SK-N-SH (cell line): Measurements from ENCODE around the gene SMIM41. TPM values are rescaled to one million over a fixed set of nuclear protein-coding genes. Genes with fewer than 3 reads are reported as not detected.

Experiments
- CTCF ChIA-PET: fragments of 300-600, 350-600 bp; formaldehyde crosslinking; extraction: SDS; loops from one replicate; lab custom pipeline; 2021; lab: Yijun Ruan, JAX
- POLR2A ChIA-PET: fragments of 350-600 bp; sonication (Branson Sonifier 250); formaldehyde crosslinking; extraction: SDS; loops from one replicate; lab custom pipeline; 2020; ENCODE audit warnings: antibody characterized with exemption, inconsistent platforms; lab: Yijun Ruan, JAX
- DNase-seq: peaks from one replicate; pipeline ENCODE4 v3.0.0; 2012
- H2AFZ ChIP-seq: fragments of 200-600 bp; sonication (generic); 2 replicates; pipeline ENCODE4 v1.8.1; 2016; ENCODE audit warnings: antibody characterized with exemption, mild to moderate bottlenecking, low read depth
- H3F3A ChIP-seq: fragments of 200-600 bp; sonication (generic); replicated peaks from 2 replicates; pipeline ENCODE3; 2016; ENCODE audit warnings: antibody characterized with exemption, mild to moderate bottlenecking; ENCODE audit not compliant: insufficient read depth
- H3K27ac ChIP-seq, 2 experiments: fragments of 200-500 bp in 1 of 2; fragments of 200-600 bp in 1 of 2; sonication (Bioruptor generic) in 1 of 2; sonication (generic), shearing (Covaris generic) in 1 of 2; 2 replicates each; pipeline versions ENCODE4 v1.5.1 to v1.6.1; 2014 to 2016; ENCODE audit warnings: low read depth in 2 of 2, inconsistent platforms in 1 of 2, low read length in 1 of 2, mild to moderate bottlenecking in 1 of 2, mixed read lengths in 1 of 2
- H3K27me3 ChIP-seq: fragments of 200-600 bp; sonication (generic), shearing (Covaris generic); 2 replicates; pipeline ENCODE4 v1.6.1; 2016; ENCODE audit warnings: mixed run types; ENCODE audit not compliant: insufficient read depth
- H3K36me3 ChIP-seq, 2 experiments: fragments of 200-500 bp in 1 of 2; fragments of 200-600 bp in 1 of 2; sonication (Bioruptor generic) in 1 of 2; sonication (generic) in 1 of 2; replicated peaks in 1 of 2; 2 replicates each; pipeline versions ENCODE3 to v1.5.1; 2014 to 2016; ENCODE audit warnings: low read length in 1 of 2, mild to moderate bottlenecking in 1 of 2; ENCODE audit not compliant: insufficient read depth in 2 of 2, control insufficient read depth in 1 of 2
- H3K4me1 ChIP-seq, 2 experiments: fragments of 200-500 bp in 1 of 2; fragments of 200-600 bp in 1 of 2; sonication (Bioruptor generic) in 1 of 2; sonication (generic), shearing (Covaris generic) in 1 of 2; 2 replicates each; pipeline versions ENCODE4 v1.5.1 to v1.6.1; 2014 to 2016; ENCODE audit warnings: low read depth in 1 of 2, low read length in 1 of 2, mixed run types in 1 of 2; ENCODE audit not compliant: insufficient read depth in 2 of 2, control insufficient read depth in 1 of 2
- H3K4me2 ChIP-seq: fragments of 200-600 bp; sonication (generic), shearing (Covaris generic); 2 replicates; pipeline ENCODE4 v1.6.1; 2017; ENCODE audit warnings: mixed run types
- H3K4me3 ChIP-seq, 2 experiments: fragments of 200-500 bp in 1 of 2; fragments of 200-600 bp in 1 of 2; sonication (Bioruptor generic) in 1 of 2; sonication (generic), shearing (Covaris generic) in 1 of 2; 2 replicates each; pipeline versions ENCODE4 v1.5.1 to v1.8.1; 2014 to 2016; ENCODE audit warnings: low read depth in 2 of 2, inconsistent platforms in 1 of 2, low read length in 1 of 2, mild to moderate bottlenecking in 1 of 2, mixed read lengths in 1 of 2, moderate library complexity in 1 of 2
- H3K79me2 ChIP-seq: fragments of 200-600 bp; sonication (generic); 2 replicates; pipeline ENCODE4 v1.8.1; 2017; ENCODE audit warnings: mild to moderate bottlenecking; ENCODE audit not compliant: insufficient read depth
- H3K9ac ChIP-seq: fragments of 200-600 bp; sonication (generic); 2 replicates; pipeline ENCODE4 v1.6.1; 2017; ENCODE audit warnings: mixed run types
- H3K9me2 ChIP-seq: fragments of 200-600 bp; sonication (generic); 2 replicates; pipeline ENCODE4 v1.6.1; 2017; ENCODE audit warnings: mixed run types
- H3K9me3 ChIP-seq: fragments of 200-600 bp; sonication (generic); 2 replicates; pipeline ENCODE4 v1.6.1; 2017; ENCODE audit warnings: mixed run types, mild to moderate bottlenecking, moderate library complexity
- H4K20me1 ChIP-seq: fragments of 200-600 bp; sonication (generic); 2 replicates; pipeline ENCODE4 v1.6.1; 2017; ENCODE audit warnings: mild to moderate bottlenecking, mixed run types; ENCODE audit not compliant: insufficient read depth
- ELF1 ChIP-seq: IDR thresholded peaks from 2 replicates; pipeline ENCODE4 v1.4.0; 2012
- EP300 ChIP-seq, 2 experiments: IDR thresholded peaks; 2 replicates each; pipeline versions ENCODE4 v1.4.0 to v1.6.1; 2012; ENCODE audit warnings: borderline replicate concordance in 1 of 2, low read depth in 1 of 2, low read length in 1 of 2
- EZH2phosphoT487 ChIP-seq: fragments of 200-600 bp; sonication (generic); IDR thresholded peaks from 2 replicates; pipeline ENCODE4 v1.6.1; 2017; ENCODE audit warnings: low read depth, mixed run types, mild to moderate bottlenecking, antibody characterized with exemption, moderate library complexity, borderline replicate concordance
- FOSL2 ChIP-seq: IDR thresholded peaks from 2 replicates; pipeline ENCODE4 v1.4.0; 2012; ENCODE audit warnings: low read depth, mild to moderate bottlenecking, moderate library complexity, borderline replicate concordance
- FOXJ3 ChIP-seq: sonication (generic); formaldehyde crosslinking; IDR thresholded peaks from 2 replicates; pipeline ENCODE4 v1.5.1; 2020; ENCODE audit warnings: mild to moderate bottlenecking, missing genetic modification reagents
- GABPA ChIP-seq: IDR thresholded peaks from 2 replicates; pipeline ENCODE4 v1.4.0; 2012; ENCODE audit warnings: low read depth, mild to moderate bottlenecking
- GATA2 ChIP-seq: sonication (generic); formaldehyde crosslinking; IDR thresholded peaks from 2 replicates; pipeline ENCODE4 v1.5.0; 2020; ENCODE audit warnings: mild to moderate bottlenecking, missing genetic modification reagents
- MXI1 ChIP-seq: IDR thresholded peaks from 2 replicates; pipeline ENCODE4 v1.6.1; 2012; ENCODE audit warnings: mild to moderate bottlenecking, low read depth, low read length, improper control_type of control experiment
- NRF1 ChIP-seq: IDR thresholded peaks from 2 replicates; pipeline ENCODE4 v1.6.1; 2012; ENCODE audit warnings: low read depth, mild to moderate bottlenecking, low read length
- PBX3 ChIP-seq: IDR thresholded peaks from 2 replicates; pipeline ENCODE4; 2012
- POLR2AphosphoS5 ChIP-seq: IDR thresholded peaks from 2 replicates; pipeline ENCODE4 v1.6.1; 2012; ENCODE audit warnings: low read depth, low read length
- REST ChIP-seq: IDR thresholded peaks from 2 replicates; pipeline ENCODE4 v1.6.1; 2012; ENCODE audit warnings: mild to moderate bottlenecking, low read depth, low read length, moderate library complexity
- RFX5 ChIP-seq: IDR thresholded peaks from 2 replicates; pipeline ENCODE4 v1.6.1; 2012; ENCODE audit warnings: mild to moderate bottlenecking, improper control_type of control experiment, low read length
- RXRA ChIP-seq: IDR thresholded peaks from 2 replicates; pipeline ENCODE4 v1.4.0; 2012; ENCODE audit warnings: low read depth, mild to moderate bottlenecking, borderline replicate concordance
- SIN3A ChIP-seq: IDR thresholded peaks from 2 replicates; pipeline ENCODE4 v1.6.1; 2012; ENCODE audit warnings: low read depth, mild to moderate bottlenecking, low read length, moderate library complexity, borderline replicate concordance
- TAF1 ChIP-seq: IDR thresholded peaks from 2 replicates; pipeline ENCODE4 v1.6.1; 2012; ENCODE audit warnings: low read depth, mild to moderate bottlenecking, low read length, moderate library complexity, borderline replicate concordance
- TCF12 ChIP-seq: IDR thresholded peaks from 2 replicates; pipeline ENCODE4 v1.4.0; 2012
- TEAD4 ChIP-seq: IDR thresholded peaks from 2 replicates; pipeline ENCODE4 v1.4.0; 2012; ENCODE audit warnings: mild to moderate bottlenecking, borderline replicate concordance; ENCODE audit not compliant: insufficient read depth
- YY1 ChIP-seq: IDR thresholded peaks from 2 replicates; pipeline ENCODE4 v1.4.0; 2012; ENCODE audit warnings: low read depth, mild to moderate bottlenecking
- WGBS: methylation state at CpG from one replicate; pipeline ENCODE4 v1.1.6; 2017; ENCODE audit warnings: low lambda C conversion rate; 5-methylcytosine and 5-hydroxymethylcytosine counted together
- polyA plus RNA-seq, 3 experiments: library from polyadenylated mRNA; depleted of rRNA; stranded (reverse); fragments of >200 nt; gene quantifications; 2 replicates each; pipeline ENCODE4 v1.2.3, GENCODE V29; 2012
- TF ChIP-seq, protein P1 (sequence below): IDR thresholded peaks from 2 replicates; pipeline ENCODE4 v1.4.0; 2012; ENCODE audit warnings: low read depth
- TF ChIP-seq, protein P2 (sequence below): fragments of 150-350 bp; IDR thresholded peaks from 2 replicates; pipeline ENCODE4 v1.6.1; 2016; ENCODE audit warnings: mild to moderate bottlenecking, low read depth, low read length

Gene SMIM41
- polyA plus RNA-seq, 1 of the 3 experiments (the other 2 are of a cell fraction): not detected

DNA sequence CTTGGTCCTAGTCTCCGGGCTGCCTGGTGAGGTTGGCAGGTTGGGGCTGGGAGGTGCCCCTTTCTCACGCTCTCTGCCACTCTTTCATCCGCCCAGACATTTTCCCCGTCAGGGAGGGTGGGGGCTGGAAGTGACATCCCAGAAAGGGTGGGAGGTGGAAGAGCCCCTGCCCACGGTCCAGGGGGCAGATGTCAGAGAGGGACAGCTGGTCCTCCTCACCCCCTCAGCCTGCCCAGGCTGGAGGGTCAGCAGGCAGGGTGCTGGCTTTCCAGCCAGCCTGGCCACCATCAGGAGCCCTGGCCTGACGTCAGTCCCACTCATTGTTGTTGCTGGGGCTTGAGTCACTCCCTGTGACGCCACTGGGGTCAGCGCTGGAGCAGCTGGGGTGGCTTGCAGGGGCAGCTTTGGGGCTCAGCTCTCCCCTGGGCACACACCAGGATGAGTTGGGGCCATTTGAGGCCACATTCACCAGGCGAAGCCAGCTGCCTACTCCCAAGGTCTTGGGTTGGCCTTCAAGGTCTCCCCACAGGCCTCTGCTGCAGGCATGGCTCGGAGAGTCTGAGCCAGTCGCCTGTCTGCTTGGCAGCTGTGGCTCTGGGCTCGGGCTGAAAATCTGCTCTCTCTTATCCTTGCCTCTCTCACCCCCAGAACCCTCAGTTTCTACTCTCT lies 15.4 kb upstream of the SMIM41 start (continued):
- TF ChIP-seq EP300 (IDR thresholded peaks at IDR 0.05; ENCODE audit: borderline replicate concordance in 1 of 2, low read depth in 1 of 2, low read length in 1 of 2) (no peak), EZH2phosphoT487 (no peak), TCF12 (no peak), SIN3A (no peak), FOSL2 (no peak)

DNA sequence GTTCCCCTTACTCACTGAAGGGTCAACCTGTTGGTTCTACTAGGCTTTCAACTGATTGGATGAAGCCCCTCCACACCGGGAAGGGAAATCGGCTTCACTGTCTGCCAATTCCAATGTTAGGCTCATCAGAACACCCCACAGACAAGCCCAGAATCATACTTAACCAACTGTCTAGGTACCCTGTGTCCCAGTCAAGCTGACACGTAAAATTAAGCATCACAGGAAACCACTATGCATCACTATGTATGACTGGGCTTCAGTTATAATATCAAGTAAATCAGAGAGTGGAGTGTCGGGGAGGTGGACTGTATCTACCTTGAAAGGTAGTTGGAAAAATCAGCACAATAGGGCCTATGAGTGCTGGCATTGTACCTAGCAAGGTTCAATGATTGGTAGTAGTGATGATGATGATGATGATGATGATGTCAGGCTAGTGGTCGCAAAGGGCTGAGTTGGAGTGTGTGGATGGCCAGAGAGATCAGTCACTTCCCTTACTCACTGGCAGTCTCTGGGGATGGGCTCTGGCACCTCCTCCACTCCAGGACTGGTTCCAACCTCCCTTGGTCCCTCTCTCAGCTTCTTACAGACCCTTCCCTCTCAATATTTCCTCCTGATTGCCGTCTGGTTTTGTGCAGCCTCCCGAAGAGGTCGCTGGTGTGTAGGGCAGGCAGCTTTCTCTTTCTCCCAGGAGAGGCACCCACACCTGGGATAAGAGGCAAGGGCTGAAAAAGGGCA lies 13.0 kb upstream of the SMIM41 start:
- CTCF ChIA-PET: interaction anchor here (0.7 to 24.8 kb wide), 6 partner anchors 10 to 73 kb away, joined by 3 to 949 read pairs (median 4); partner anchors contain the start of gene NR4A1
- no peak overlapping the region for H3K9ac ChIP-seq
- peaks cover 18% of the 10 kb centered on the region for H3K79me2 ChIP-seq
- no peaks in the 10 kb centered on the region for H3K9me3 ChIP-seq
- H3K36me3 ChIP-seq: no peaks in the 10 kb centered on the region
- peaks cover 4 to 39% of the 10 kb centered on the region in 2 experiments; a peak in 1 of 4 replicates for H3K4me1 ChIP-seq
- DNase-seq: no peak
- no peaks in the 10 kb centered on the region for H3K9me2 ChIP-seq
- H4K20me1 ChIP-seq: peaks cover 11% of the 10 kb centered on the region
- POLR2A ChIA-PET: no interaction called here
- no peak overlapping the region for H3K4me2 ChIP-seq
- no peaks in the 10 kb centered on the region for H3K27me3 ChIP-seq
- 50% methylated on average over 8 of the region's 8 CpGs for WGBS
- peaks cover 3% of the 10 kb centered on the region for H3F3A ChIP-seq
- TF ChIP-seq, protein P1, sequence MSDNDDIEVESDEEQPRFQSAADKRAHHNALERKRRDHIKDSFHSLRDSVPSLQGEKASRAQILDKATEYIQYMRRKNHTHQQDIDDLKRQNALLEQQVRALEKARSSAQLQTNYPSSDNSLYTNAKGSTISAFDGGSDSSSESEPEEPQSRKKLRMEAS: no peak
- TF ChIP-seq SIN3A (no peak), GATA2 (CRISPR knock-in tag) (no peak), REST (no peak), YY1 (no peak), RFX5 (no peak), TEAD4 (no peak), TAF1 (no peak), PBX3 (no peak), FOXJ3 (CRISPR knock-in tag) (no peak), FOSL2 (no peak), EZH2phosphoT487 (no peak), MXI1 (no peak), GABPA (no peak), NRF1 (no peak), EP300 (IDR thresholded peaks at IDR 0.05; ENCODE audit: borderline replicate concordance in 1 of 2, low read depth in 1 of 2, low read length in 1 of 2) (no peak), RXRA (no peak), ELF1 (no peak), POLR2AphosphoS5 (no peak)
- TF ChIP-seq, protein P2, sequence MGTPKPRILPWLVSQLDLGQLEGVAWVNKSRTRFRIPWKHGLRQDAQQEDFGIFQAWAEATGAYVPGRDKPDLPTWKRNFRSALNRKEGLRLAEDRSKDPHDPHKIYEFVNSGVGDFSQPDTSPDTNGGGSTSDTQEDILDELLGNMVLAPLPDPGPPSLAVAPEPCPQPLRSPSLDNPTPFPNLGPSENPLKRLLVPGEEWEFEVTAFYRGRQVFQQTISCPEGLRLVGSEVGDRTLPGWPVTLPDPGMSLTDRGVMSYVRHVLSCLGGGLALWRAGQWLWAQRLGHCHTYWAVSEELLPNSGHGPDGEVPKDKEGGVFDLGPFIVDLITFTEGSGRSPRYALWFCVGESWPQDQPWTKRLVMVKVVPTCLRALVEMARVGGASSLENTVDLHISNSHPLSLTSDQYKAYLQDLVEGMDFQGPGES: no peak
- H3K27ac ChIP-seq: no peak overlapping the region
- H3K4me3 ChIP-seq: no peak overlapping the region
- H2AFZ ChIP-seq: no peak overlapping the region
